GM08714 (cell line): ENCODE results near the gene SLC35D2.
"Not testable (repeated sequence)": the region's sequence is repeated elsewhere in the genome, so short reads cannot be mapped to it uniquely, and the experiment has no call there.

Experiments
- H3K4me3 ChIP-seq: fragments of 200-500 bp; sonication (Bioruptor generic); 2 replicates; pipeline ENCODE4 v1.5.1; 2014; ENCODE audit warnings: mild to moderate bottlenecking, low read length, inconsistent platforms
- ZNF274 ChIP-seq: IDR thresholded peaks from 2 replicates; pipeline ENCODE4 v1.6.1; 2012; ENCODE audit warnings: mild to moderate bottlenecking, low read depth, low read length

Gene SLC35D2

GRCh38 chr9:96388144-96388543, 4.6 kb upstream of the SLC35D2 start:
- TF ChIP-seq ZNF274: no peak
- no peak overlapping the region for H3K4me3 ChIP-seq

- no peak overlapping the region for H3K4me3 ChIP-seq
- TF ChIP-seq ZNF274: no peak
These were observed 2.6 kb upstream of the SLC35D2 start for GRCh38 chr9:96386157-96386556.

- peak overlapping the region; percentile 64; the same call in 1 of the 2 replicates for H3K4me3 ChIP-seq
- no peak for TF ChIP-seq ZNF274
These were observed 709 bp downstream of the SLC35D2 start for GRCh38 chr9:96382839-96383164.

GRCh38 chr9:96382175-96382574, 1.3 kb downstream of the SLC35D2 start:
- no peak overlapping the region for H3K4me3 ChIP-seq
- no peak for TF ChIP-seq ZNF274

GRCh38 chr9:96381696-96382095, 1.8 kb downstream of the SLC35D2 start:
- TF ChIP-seq ZNF274: no peak
- H3K4me3 ChIP-seq: no peak overlapping the region

GRCh38 chr9:96381125-96381524, 2.4 kb downstream of the SLC35D2 start:
- no peak for TF ChIP-seq ZNF274
- H3K4me3 ChIP-seq: no peak overlapping the region

GRCh38 chr9:96379461-96379860, 4.0 kb downstream of the SLC35D2 start:
- no peak overlapping the region for H3K4me3 ChIP-seq
- no peak for TF ChIP-seq ZNF274

- no peak for TF ChIP-seq ZNF274
These were observed 5.3 kb downstream of the SLC35D2 start for GRCh38 chr9:96378187-96378586.

GRCh38 chr9:96376891-96377874, 6.3 kb downstream of the SLC35D2 start:
- no peak for TF ChIP-seq ZNF274
- H3K4me3 ChIP-seq: no peak overlapping the region

More at GRCh38 chr9:96378187-96378586, 5.3 kb downstream of the SLC35D2 start:
- no peak overlapping the region for H3K4me3 ChIP-seq

GRCh38 chr9:96375507-96375906, 8.0 kb downstream of the SLC35D2 start:
- H3K4me3 ChIP-seq: not testable (repeated sequence)

- H3K4me3 ChIP-seq: no peak overlapping the region
- TF ChIP-seq ZNF274: no peak
These were observed 15.6 kb downstream of the SLC35D2 start for GRCh38 chr9:96367943-96368342.

GRCh38 chr9:96363175-96363967, 20.1 kb downstream of the SLC35D2 start:
- TF ChIP-seq ZNF274: no peak
- H3K4me3 ChIP-seq: no peak overlapping the region

- not testable (repeated sequence) for H3K4me3 ChIP-seq
These were observed 21.4 kb downstream of the SLC35D2 start for GRCh38 chr9:96362119-96362518.

- no peak for TF ChIP-seq ZNF274
- no peak overlapping the region for H3K4me3 ChIP-seq
These were observed 21.8 kb downstream of the SLC35D2 start for GRCh38 chr9:96361668-96362067.

- H3K4me3 ChIP-seq: no peak overlapping the region
- TF ChIP-seq ZNF274: no peak
These were observed 22.5 kb downstream of the SLC35D2 start for GRCh38 chr9:96360976-96361375.

GRCh38 chr9:96360523-96360922, 23.0 kb downstream of the SLC35D2 start:
- H3K4me3 ChIP-seq: not testable (repeated sequence)
